Tibial nerve (tissue), 4 donors: Measurements from ENCODE around the gene TMEM179B. TPM values are rescaled to one million over a fixed set of nuclear protein-coding genes. Genes with fewer than 3 reads are reported as not detected.

Experiments
- DNase-seq, 2 donors: peaks; one replicate each; pipeline ENCODE4 v3.0.0-alpha.2; 2019; ENCODE audit warnings: low spot score in 2 of 2
- H3K27ac ChIP-seq, 4 donors: fragments of 200-600 bp; sonication (generic) in 3 of 4; one replicate each; pipeline ENCODE4 v1.5.1; 2017 to 2019; ENCODE audit warnings: mild to moderate bottlenecking in 1 of 4
- H3K27me3 ChIP-seq, 2 donors: fragments of 200-600 bp; sonication (generic) in 1 of 2; one replicate each; pipeline versions ENCODE4 v1.5.1 to v1.6.0; 2017 to 2019
- H3K36me3 ChIP-seq, 3 donors: fragments of 200-600 bp; sonication (generic); one replicate each; pipeline ENCODE4 v1.5.1; 2018 to 2019
- H3K4me1 ChIP-seq, 4 donors: fragments of 200-600 bp; sonication (generic) in 3 of 4; one replicate each; pipeline ENCODE4 v1.5.1; 2017 to 2019
- H3K4me3 ChIP-seq, 4 donors: fragments of 200-600 bp; sonication (generic) in 3 of 4; one replicate each; pipeline ENCODE4 v1.5.1; 2017 to 2019; ENCODE audit warnings: mild to moderate bottlenecking in 1 of 4, moderate library complexity in 1 of 4
- H3K9me3 ChIP-seq, 4 donors: fragments of 200-600 bp; sonication (generic) in 3 of 4; one replicate each; pipeline ENCODE4 v1.5.1; 2017 to 2019
- EP300 ChIP-seq, 2 donors: sonication (generic); formaldehyde crosslinking; IDR thresholded peaks; one replicate each; pipeline ENCODE4 v1.6.1; 2017; ENCODE audit warnings: antibody characterized with exemption in 2 of 2, mild to moderate bottlenecking in 1 of 2
- POLR2A ChIP-seq, 2 donors: fragments of 450-650 bp; IDR thresholded peaks; one replicate each; pipeline ENCODE4 v1.6.1; 2017; ENCODE audit warnings: antibody characterized with exemption in 2 of 2, mild to moderate bottlenecking in 2 of 2, moderate library complexity in 2 of 2
- WGBS, 2 donors: methylation state at CpG; one replicate each; pipeline ENCODE4 v1.1.5; 2018; 5-methylcytosine and 5-hydroxymethylcytosine counted together
- total RNA-seq, 4 donors: library from RNA; depleted of rRNA; stranded (reverse); fragments of >200 nt; gene quantifications; one replicate each; pipeline ENCODE4 v1.1.0, GENCODE V29; 2016
- TF ChIP-seq, protein P1 (sequence below), 5 experiments: fragments of 200-600 bp in 3 of 5; fragments of 450-650 bp in 2 of 5; sonication (generic) in 3 of 5; IDR thresholded peaks; one replicate each; pipeline ENCODE4 v1.5.1; 2016 to 2019; ENCODE audit warnings: antibody characterized with exemption in 5 of 5, mild to moderate bottlenecking in 3 of 5, moderate library complexity in 2 of 5

The TMEM179B gene
- total RNA-seq, 4 donors from 2014 or later, result 80.8 to 105 (median 94.9) TPM

DNA sequence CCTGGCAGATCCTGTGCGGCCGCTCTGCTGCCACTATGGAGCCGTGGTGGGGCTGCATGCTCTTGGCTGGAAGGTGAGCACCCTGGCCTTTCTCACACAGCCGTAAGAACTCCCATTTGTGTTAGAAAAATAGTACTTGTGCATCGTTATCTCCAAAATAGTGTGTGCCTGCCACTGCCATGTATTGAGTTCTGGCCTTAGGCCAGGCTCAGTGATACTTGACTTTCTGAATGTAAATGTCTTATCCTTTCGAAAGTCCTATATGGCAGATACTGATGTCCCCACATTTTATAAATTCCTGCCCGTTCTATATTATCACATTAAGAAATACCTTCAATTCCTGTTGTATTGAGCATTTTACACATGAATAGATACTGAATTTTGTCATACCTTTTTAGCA lies 4.4 kb upstream of the TMEM179B start:
- 90 to 94% methylated on average over 7 of the region's 7 CpGs for WGBS, 2 donors
- DNase-seq, result no peak
- TF ChIP-seq, protein P1, sequence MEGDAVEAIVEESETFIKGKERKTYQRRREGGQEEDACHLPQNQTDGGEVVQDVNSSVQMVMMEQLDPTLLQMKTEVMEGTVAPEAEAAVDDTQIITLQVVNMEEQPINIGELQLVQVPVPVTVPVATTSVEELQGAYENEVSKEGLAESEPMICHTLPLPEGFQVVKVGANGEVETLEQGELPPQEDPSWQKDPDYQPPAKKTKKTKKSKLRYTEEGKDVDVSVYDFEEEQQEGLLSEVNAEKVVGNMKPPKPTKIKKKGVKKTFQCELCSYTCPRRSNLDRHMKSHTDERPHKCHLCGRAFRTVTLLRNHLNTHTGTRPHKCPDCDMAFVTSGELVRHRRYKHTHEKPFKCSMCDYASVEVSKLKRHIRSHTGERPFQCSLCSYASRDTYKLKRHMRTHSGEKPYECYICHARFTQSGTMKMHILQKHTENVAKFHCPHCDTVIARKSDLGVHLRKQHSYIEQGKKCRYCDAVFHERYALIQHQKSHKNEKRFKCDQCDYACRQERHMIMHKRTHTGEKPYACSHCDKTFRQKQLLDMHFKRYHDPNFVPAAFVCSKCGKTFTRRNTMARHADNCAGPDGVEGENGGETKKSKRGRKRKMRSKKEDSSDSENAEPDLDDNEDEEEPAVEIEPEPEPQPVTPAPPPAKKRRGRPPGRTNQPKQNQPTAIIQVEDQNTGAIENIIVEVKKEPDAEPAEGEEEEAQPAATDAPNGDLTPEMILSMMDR (IDR thresholded peaks at IDR 0.05), result no peak
- TF ChIP-seq EP300 (IDR thresholded peaks at IDR 0.05), result no peak
- TF ChIP-seq POLR2A (IDR thresholded peaks at IDR 0.05), result no peak
- no peak overlapping the region for H3K27ac ChIP-seq
- no peaks in the 10 kb centered on the region for H3K9me3 ChIP-seq
- H3K36me3 ChIP-seq, result peaks cover 0 to 47% (median 0%) of the 10 kb centered on the region in 3 donors
- no peaks in the 10 kb centered on the region for H3K27me3 ChIP-seq
- peaks cover 6 to 17% (median 10%) of the 10 kb centered on the region in 4 donors for H3K4me1 ChIP-seq
- no peak overlapping the region for H3K4me3 ChIP-seq

DNA sequence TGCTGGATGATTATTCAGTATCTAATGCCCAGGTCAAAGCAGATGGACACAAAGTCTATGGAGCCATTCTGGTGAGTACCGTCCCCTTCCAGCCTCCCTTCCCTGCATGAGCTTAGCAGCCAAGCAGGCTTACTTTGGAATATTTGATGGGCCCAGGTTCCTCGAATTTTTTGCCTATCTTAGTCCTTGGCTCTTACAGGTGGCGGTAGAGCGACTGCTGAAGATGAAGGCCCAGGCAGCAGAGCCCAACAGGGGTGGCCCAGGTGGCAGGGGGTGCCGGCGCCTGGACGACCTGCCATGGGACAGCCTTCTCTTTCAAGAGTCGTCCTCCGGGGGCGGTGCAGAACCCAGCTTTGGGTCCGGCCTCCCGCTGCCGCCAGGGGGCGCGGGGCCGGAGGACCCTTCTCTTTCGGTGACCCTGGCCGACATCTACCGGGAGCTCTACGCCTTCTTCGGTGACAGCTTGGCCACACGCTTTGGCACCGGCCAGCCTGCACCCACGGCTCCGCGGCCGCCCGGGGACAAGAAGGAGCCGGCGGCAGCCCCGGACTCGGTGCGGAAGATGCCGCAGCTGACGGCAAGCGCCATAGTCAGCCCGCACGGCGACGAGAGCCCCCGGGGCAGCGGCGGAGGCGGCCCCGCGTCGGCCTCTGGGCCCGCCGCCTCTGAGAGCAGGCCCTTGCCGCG lies 741 bp upstream of the TMEM179B start:
- Histone ChIP-seq H3K36me3 (peaks cover 0 to 41% (median 0%) of the 10 kb centered on the region in 3 donors), H3K27me3 (no peaks in the 10 kb centered on the region), H3K4me1 (peaks cover 6 to 50% (median 34%) of the 10 kb centered on the region in 4 donors), H3K9me3 (no peaks in the 10 kb centered on the region), H3K27ac (peak overlapping the region; percentile 88 to 99 (median 98)), H3K4me3 (peak overlapping the region; percentile 87 to 100 (median 97))
- peak; percentile 76 to 82 for DNase-seq
- 1 to 6% methylated on average over 6 to 11 of the region's 51 CpGs for WGBS, 2 donors
- TF ChIP-seq, protein P1 (IDR thresholded peaks at IDR 0.05), result peak; percentile 93 to 98 (median 96)
- no peak for TF ChIP-seq EP300 (IDR thresholded peaks at IDR 0.05)

DNA sequence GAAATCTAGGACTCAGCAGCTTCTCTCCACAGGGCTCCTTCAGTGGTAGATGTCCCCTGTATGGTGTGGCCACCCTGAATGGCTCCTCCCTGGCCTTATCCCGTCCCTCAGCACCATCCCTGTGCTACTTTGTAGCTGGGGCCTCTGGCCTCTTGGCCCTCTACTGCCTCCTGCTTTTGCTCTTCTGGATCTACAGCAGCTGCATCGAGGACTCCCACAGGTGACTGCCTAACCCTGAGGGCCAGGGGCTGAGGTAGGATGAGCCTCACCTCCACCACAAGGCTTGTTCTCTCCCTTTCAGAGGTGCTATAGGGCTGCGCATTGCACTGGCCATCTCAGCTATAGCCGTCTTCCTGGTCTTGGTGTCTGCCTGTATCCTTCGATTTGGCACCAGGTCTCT lies 1.8 kb downstream of the TMEM179B start:
- 70 to 74% methylated on average over 5 of the region's 5 CpGs for WGBS, 2 donors
- Histone ChIP-seq H3K4me1 (peaks cover 6 to 60% (median 42%) of the 10 kb centered on the region in 4 donors), H3K27me3 (no peaks in the 10 kb centered on the region), H3K27ac (peak overlapping the region in 1 of 4 donors; percentile 36), H3K36me3 (peaks cover 0 to 46% (median under 1%) of the 10 kb centered on the region in 3 donors), H3K4me3 (no peak overlapping the region), H3K9me3 (no peaks in the 10 kb centered on the region)
- DNase-seq, result no peak
- no peak for TF ChIP-seq EP300 (IDR thresholded peaks at IDR 0.05)

DNA sequence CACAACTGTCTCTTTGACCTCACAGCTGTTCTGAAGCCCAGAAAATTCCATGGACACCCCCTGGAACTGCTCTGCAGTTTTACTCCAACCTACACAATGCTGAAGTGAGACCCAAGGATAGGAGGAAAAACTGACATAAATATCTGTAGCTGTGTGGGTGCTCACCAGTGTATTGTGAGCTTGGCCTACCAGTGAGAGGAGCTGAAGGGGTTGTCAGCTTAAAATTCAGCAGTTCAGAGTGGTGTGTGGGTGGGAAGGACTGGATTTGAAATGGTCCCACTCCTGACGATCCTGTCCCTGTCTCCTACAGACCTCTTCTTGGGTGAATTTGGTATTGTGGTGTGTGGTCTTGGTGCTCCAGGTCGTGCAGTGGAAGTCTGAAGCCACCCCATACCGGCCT lies 2.4 kb downstream of the TMEM179B start:
- Histone ChIP-seq H3K27me3 (no peaks in the 10 kb centered on the region), H3K4me3 (no peak overlapping the region), H3K9me3 (no peaks in the 10 kb centered on the region), H3K36me3 (peaks cover 0 to 49% (median 6%) of the 10 kb centered on the region in 3 donors), H3K27ac (no peak overlapping the region), H3K4me1 (peaks cover 6 to 60% (median 42%) of the 10 kb centered on the region in 4 donors)
- DNase-seq, result no peak
- TF ChIP-seq, protein P1 (IDR thresholded peaks at IDR 0.05), result no peak
- TF ChIP-seq POLR2A (IDR thresholded peaks at IDR 0.05), result no peak
- no peak for TF ChIP-seq EP300 (IDR thresholded peaks at IDR 0.05)
- 43 to 52% methylated on average over 3 of the region's 3 CpGs for WGBS, 2 donors

DNA sequence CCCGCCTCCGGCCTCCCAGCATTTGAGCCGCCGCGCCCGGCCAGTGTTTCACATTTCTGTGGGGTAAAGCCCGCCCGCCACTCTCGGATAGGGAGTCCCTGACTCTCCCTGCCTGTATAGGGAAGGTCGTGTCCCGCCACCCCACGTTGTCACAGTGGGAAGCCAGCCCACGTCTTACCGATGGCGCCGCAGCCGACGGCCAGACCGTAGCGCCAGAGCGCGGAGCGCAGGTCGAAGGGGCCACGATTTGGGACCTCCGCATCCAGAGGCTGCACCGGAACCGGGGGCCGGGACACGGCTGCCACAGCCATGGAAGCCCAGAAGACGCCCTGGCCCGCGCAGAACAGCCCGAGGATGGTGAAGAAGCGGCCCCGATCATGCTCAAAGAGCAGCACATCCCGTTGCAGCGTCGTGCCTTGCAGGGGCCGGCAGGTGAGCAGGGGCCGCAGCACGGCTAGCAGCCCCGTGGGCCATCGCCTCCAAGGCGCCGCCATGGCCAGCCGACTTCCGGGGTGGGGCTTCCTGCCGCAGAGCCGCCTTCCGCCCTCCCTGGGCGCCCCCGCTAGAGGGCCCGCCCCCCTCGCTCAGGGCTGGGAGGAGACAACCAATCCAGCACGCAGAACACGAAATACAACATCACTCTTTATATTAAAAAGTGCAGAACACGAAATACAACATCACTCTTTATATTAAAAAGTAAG lies 4.4 kb downstream of the TMEM179B start, which contains the start of gene TMEM223:
Gene TMEM223 (minus strand): TSS at position 506 of the 701 bp plus-strand sequence. CDS start 12 bp downstream, at position 494.
- H3K27ac ChIP-seq, result peak within 1 kb of the TSS; percentile 63 to 90 (median 86)
- 0 to 1% methylated on average over 12 to 30 of the region's 58 CpGs for WGBS, 2 donors
- no peaks in the 10 kb centered on the region for H3K9me3 ChIP-seq
- H3K36me3 ChIP-seq, result peaks cover 3 to 70% (median 25%) of the 10 kb centered on the region in 3 donors
- peak; percentile 79 for DNase-seq
- H3K27me3 ChIP-seq, result no peaks in the 10 kb centered on the region
- peak within 1 kb of the TSS; percentile 69 to 92 (median 81) for H3K4me3 ChIP-seq
- TF ChIP-seq POLR2A (IDR thresholded peaks at IDR 0.05) (peak in 1 of 2 donors; percentile 72), EP300 (IDR thresholded peaks at IDR 0.05) (peak; percentile 62 to 86)
- TF ChIP-seq, protein P1 (IDR thresholded peaks at IDR 0.05), result peak in 3 of 5 experiments; percentile 22 to 39 (median 32)
- H3K4me1 ChIP-seq, result peaks cover 0 to 48% (median 32%) of the 10 kb centered on the region in 4 donors
